Measurements from ENCODE around the gene TULP4. TPM values are rescaled to one million over a fixed set of nuclear protein-coding genes. Genes with fewer than 3 reads are reported as not detected.

TULP4 gene
- total and polyA plus RNA-seq, 2 experiments from 2014 or later: 20.0 to 118 TPM

DNA sequence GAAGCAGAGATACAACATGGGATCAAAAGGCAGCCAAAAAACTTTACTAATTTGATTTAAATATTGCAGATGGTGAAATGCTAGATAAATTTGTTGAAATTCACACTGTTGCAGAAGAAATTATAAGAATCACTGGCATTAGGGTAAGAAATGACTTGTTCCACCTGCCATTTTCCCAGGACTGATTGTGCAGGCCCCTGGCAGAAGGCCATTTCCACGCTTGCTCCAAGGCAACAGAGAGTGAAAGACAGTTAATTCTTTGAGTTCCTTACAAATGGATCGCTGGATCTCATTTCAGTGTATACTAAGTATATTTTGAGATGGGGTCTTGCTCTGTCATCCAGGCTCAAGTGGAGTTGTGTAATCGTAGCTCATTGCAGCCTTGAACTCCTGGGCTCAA lies 180.6 kb downstream of the TULP4 start:
- Histone ChIP-seq H3K4me1 (ENCODE audit: low read depth) (no peaks in the 10 kb centered on the region), H3K36me3 (peaks cover 19% of the 10 kb centered on the region), H3K9me3 (ENCODE audit: low read depth) (no peaks in the 10 kb centered on the region), H3K27ac (no peak overlapping the region), H3K27me3 (no peaks in the 10 kb centered on the region), H3K4me3 (no peak overlapping the region)
- TF ChIP-seq, protein P1, sequence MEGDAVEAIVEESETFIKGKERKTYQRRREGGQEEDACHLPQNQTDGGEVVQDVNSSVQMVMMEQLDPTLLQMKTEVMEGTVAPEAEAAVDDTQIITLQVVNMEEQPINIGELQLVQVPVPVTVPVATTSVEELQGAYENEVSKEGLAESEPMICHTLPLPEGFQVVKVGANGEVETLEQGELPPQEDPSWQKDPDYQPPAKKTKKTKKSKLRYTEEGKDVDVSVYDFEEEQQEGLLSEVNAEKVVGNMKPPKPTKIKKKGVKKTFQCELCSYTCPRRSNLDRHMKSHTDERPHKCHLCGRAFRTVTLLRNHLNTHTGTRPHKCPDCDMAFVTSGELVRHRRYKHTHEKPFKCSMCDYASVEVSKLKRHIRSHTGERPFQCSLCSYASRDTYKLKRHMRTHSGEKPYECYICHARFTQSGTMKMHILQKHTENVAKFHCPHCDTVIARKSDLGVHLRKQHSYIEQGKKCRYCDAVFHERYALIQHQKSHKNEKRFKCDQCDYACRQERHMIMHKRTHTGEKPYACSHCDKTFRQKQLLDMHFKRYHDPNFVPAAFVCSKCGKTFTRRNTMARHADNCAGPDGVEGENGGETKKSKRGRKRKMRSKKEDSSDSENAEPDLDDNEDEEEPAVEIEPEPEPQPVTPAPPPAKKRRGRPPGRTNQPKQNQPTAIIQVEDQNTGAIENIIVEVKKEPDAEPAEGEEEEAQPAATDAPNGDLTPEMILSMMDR (IDR thresholded peaks at IDR 0.05; ENCODE audit: low read depth, low read length): no peak
- no peak for DNase-seq (ENCODE audit: low read depth in 1 of 2, low spot score in 1 of 2)

GRCh38 chr6:158496700-158497099 lies 184.4 kb downstream of the TULP4 start:
- H3K27me3 ChIP-seq: no peaks in the 10 kb centered on the region
- H3K36me3 ChIP-seq: peaks cover 42% of the 10 kb centered on the region
- TF ChIP-seq, protein P1 (IDR thresholded peaks at IDR 0.05; ENCODE audit: low read depth, low read length): no peak
- H3K27ac ChIP-seq: no peak overlapping the region
- H3K9me3 ChIP-seq (ENCODE audit: low read depth): no peaks in the 10 kb centered on the region
- H3K4me3 ChIP-seq: no peak overlapping the region
- no peaks in the 10 kb centered on the region for H3K4me1 ChIP-seq (ENCODE audit: low read depth)
- DNase-seq (ENCODE audit: low read depth in 1 of 2, low spot score in 1 of 2): no peak

DNA sequence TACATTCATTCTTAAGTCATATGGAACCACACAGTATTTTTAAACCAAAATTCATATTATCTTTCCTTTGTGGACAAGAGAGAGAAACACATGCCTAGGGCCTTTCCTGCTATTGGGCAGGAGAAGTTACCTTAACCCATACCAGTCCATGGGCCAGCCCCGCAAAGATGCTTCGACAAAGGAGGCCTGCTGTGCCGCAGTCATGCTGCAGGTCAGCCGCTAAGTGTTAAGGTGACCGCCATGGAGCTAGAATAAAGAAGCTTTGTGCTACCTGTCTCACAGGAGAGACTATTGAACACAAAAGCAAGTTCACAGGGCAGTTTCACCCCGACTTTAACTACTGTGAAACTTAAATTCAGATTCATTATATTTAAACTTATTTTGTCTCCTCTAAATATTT lies 185.4 kb downstream of the TULP4 start:
- TF ChIP-seq, protein P1 (IDR thresholded peaks at IDR 0.05; ENCODE audit: low read depth, low read length): no peak
- Histone ChIP-seq H3K36me3 (peaks cover 42% of the 10 kb centered on the region), H3K27me3 (no peaks in the 10 kb centered on the region), H3K9me3 (ENCODE audit: low read depth) (no peaks in the 10 kb centered on the region), H3K27ac (no peak overlapping the region), H3K4me1 (ENCODE audit: low read depth) (no peaks in the 10 kb centered on the region), H3K4me3 (no peak overlapping the region)
- no peak for DNase-seq (ENCODE audit: low read depth in 1 of 2, low spot score in 1 of 2)

GRCh38 chr6:158498362-158498761 lies 186.1 kb downstream of the TULP4 start:
- peaks cover 38% of the 10 kb centered on the region for H3K36me3 ChIP-seq

GRCh38 chr6:158499601-158500000 lies 187.3 kb downstream of the TULP4 start:
- Histone ChIP-seq H3K27ac (no peak overlapping the region), H3K36me3 (peaks cover 36% of the 10 kb centered on the region), H3K27me3 (no peaks in the 10 kb centered on the region), H3K4me1 (ENCODE audit: low read depth) (no peaks in the 10 kb centered on the region), H3K4me3 (no peak overlapping the region), H3K9me3 (ENCODE audit: low read depth) (no peaks in the 10 kb centered on the region)
- no peak for DNase-seq (ENCODE audit: low read depth in 1 of 2, low spot score in 1 of 2)
- TF ChIP-seq, protein P1 (IDR thresholded peaks at IDR 0.05; ENCODE audit: low read depth, low read length): no peak

More at GRCh38 chr6:158498362-158498761, 186.1 kb downstream of the TULP4 start:
- Histone ChIP-seq H3K9me3 (ENCODE audit: low read depth) (no peaks in the 10 kb centered on the region), H3K4me3 (no peak overlapping the region), H3K27me3 (no peaks in the 10 kb centered on the region), H3K27ac (no peak overlapping the region), H3K4me1 (ENCODE audit: low read depth) (no peaks in the 10 kb centered on the region)
- no peak for DNase-seq (ENCODE audit: low read depth in 1 of 2, low spot score in 1 of 2)
- TF ChIP-seq, protein P1 (IDR thresholded peaks at IDR 0.05; ENCODE audit: low read depth, low read length): no peak

All from cardiac muscle cell (in vitro differentiated cells and primary cell).